ENCODE data around the gene SPPL2C. TPM values are rescaled to one million over a fixed set of nuclear protein-coding genes. Genes with fewer than 3 reads are reported as not detected.

The SPPL2C gene
- total and polyA plus RNA-seq, 2 of the 8 experiments (the other 6 are each of a cell fraction or from before 2014, with no cell fraction given), result not detected

DNA sequence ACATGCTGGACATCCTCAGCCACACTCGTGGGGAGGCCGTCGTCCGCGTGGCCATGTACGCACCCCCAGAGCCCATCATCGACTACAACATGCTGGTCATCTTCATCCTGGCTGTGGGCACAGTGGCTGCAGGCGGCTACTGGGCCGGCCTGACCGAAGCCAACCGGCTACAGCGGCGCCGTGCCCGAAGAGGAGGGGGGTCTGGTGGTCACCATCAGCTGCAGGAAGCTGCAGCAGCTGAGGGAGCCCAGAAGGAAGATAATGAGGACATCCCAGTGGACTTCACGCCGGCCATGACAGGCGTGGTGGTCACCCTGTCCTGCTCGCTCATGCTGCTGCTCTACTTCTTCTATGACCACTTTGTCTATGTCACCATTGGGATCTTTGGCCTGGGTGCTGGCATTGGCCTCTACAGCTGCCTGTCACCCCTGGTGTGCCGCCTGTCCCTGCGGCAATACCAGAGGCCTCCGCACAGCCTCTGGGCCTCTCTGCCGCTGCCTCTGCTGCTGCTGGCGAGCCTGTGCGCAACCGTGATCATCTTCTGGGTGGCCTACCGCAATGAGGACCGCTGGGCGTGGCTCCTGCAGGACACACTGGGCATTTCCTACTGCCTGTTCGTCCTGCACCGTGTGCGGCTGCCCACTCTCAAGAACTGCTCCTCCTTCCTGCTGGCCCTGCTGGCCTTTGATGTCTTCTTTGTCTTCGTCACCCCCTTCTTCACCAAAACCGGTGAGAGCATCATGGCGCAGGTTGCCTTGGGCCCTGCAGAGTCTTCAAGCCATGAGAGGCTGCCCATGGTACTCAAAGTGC is 900 bp downstream of the SPPL2C start (continued):
- TF ChIP-seq RNF2 (IDR thresholded peaks at IDR 0.05; ENCODE audit: borderline replicate concordance, low read depth, low read length, missing control alignments, poor library complexity, severe bottlenecking) (no peak), POLR2AphosphoS5 (IDR thresholded peaks at IDR 0.05; ENCODE audit: low read depth, low read length) (no peak), CBX8 (IDR thresholded peaks at IDR 0.05; ENCODE audit: borderline replicate concordance, low read depth, low read length) (no peak), TBP (IDR thresholded peaks at IDR 0.05; ENCODE audit: low read depth, low read length) (no peak), POU5F1 (IDR thresholded peaks at IDR 0.05; ENCODE audit: low read depth, low read length) (no peak), NANOG (IDR thresholded peaks at IDR 0.05; ENCODE audit: insufficient read depth, low read depth, low read length, poor library complexity, severe bottlenecking) (no peak)
- TF ChIP-seq, protein P1, sequence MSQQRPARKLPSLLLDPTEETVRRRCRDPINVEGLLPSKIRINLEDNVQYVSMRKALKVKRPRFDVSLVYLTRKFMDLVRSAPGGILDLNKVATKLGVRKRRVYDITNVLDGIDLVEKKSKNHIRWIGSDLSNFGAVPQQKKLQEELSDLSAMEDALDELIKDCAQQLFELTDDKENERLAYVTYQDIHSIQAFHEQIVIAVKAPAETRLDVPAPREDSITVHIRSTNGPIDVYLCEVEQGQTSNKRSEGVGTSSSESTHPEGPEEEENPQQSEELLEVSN (IDR thresholded peaks at IDR 0.05), result no peak

Data from H1 (cell line).